ENCODE results near the gene CNEP1R1.

GRCh38 chr16:50001144-50001543, 23.9 kb upstream of the CNEP1R1 start:
- TF ChIP-seq CTCF (IDR thresholded peaks at IDR 0.05) (no peak), POLR2A (IDR thresholded peaks at IDR 0.05) (no peak)
